Stimulated activated memory B cell treated with anti-CD40 and anti-IgM and Interleukin-4, amounts not matched to agents 10 μg/mL and 1 μg/mL and 100 μg/mL, for 72 hours (primary cell): Measurements from ENCODE around the gene GABBR1.
A peak's percentile ranks its signal among the peaks of the same experiment; 100 is the strongest.

Source experiments
- ATAC-seq: fragments of 150-1000 bp; cut with Tn5 transposase; 2 replicates; pipeline ENCODE4 v1.10.0; 2021
- H3K27ac Mint-ChIP-seq: one replicate; pipeline ENCODE4 v1.8.0; 2022; ENCODE audit warnings: mild to moderate bottlenecking, mixed read lengths
- H3K27me3 Mint-ChIP-seq: one replicate; pipeline ENCODE4 v1.8.0; 2022; ENCODE audit warnings: mixed read lengths
- H3K36me3 Mint-ChIP-seq: one replicate; pipeline ENCODE4 v1.8.0; 2022; ENCODE audit warnings: mixed read lengths
- H3K4me1 Mint-ChIP-seq: one replicate; pipeline ENCODE4 v1.8.0; 2022; ENCODE audit warnings: mixed read lengths
- H3K4me3 Mint-ChIP-seq: one replicate; pipeline ENCODE4 v1.8.0; 2022; ENCODE audit warnings: mild to moderate bottlenecking, moderate library complexity, mixed read lengths
- H3K9me3 Mint-ChIP-seq: one replicate; pipeline ENCODE4 v1.8.0; 2022; ENCODE audit warnings: mixed read lengths

The GABBR1 gene

DNA sequence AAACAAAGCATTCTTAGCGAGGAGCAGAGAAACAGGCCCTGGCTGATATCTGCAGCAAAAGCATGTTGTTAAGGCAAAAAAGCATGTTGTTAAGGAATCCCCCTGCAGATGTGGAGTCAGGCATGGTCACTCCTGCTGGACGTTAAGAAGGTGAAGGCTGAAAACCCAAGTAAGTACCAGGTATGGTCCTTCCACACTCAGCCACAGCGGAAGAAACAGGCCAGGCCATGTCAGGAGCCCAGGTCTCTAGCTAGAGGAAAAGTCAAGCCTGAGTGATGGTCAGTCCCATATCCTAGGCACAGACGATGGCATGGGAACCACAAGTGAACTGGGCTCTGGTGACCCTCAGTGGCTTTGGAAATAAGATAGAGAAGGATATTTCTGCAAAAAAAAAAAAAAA is 112.8 kb downstream of the GABBR1 start:
- Mint-ChIP-seq H3K4me3 (no peak overlapping the region), H3K27ac (no peak overlapping the region), H3K9me3 (peaks cover 3% of the 10 kb centered on the region), H3K4me1 (no peaks in the 10 kb centered on the region), H3K36me3 (no peaks in the 10 kb centered on the region), H3K27me3 (peaks cover 66% of the 10 kb centered on the region)
- ATAC-seq = no peak

DNA sequence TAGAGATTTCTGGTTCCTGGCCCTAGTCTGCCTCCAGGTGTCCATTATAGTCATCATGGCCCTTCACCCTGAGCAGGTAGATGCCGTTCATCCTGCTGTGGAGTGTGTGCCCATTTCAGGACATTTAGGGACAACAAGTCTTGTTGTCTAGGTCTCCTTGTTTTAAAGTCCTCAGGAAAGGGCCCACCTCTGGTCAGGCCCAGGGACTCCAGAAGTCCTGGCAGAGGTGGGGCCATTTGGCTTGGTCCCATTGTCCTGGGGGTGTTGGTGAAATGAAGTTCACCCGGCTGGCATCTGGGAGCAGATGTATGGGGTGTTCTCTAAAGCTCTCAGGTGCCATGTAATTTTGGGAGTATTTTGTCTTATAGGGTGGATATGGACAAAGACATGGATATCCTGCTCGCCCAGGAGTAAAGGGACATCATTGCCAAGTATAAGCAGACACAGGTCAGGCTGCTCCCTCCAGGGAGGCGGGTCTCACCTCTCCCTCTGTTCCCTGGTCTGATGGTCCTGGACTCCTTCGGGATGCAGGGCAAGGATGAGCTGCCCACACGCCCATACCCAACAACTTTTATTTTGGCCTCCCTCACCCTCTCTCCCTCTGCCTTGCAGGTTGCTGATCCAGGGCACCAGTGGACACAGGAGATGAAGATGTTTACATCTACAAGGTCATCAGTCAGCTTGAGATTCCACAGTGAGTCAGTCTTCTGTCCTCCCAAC is 113.5 kb downstream of the GABBR1 start:
- H3K36me3 Mint-ChIP-seq = no peaks in the 10 kb centered on the region
- peaks cover 66% of the 10 kb centered on the region for H3K27me3 Mint-ChIP-seq
- no peaks in the 10 kb centered on the region for H3K4me1 Mint-ChIP-seq
- ATAC-seq = no peak
- no peak overlapping the region for H3K27ac Mint-ChIP-seq
- H3K9me3 Mint-ChIP-seq = peaks cover 3% of the 10 kb centered on the region
- H3K4me3 Mint-ChIP-seq = no peak overlapping the region

DNA sequence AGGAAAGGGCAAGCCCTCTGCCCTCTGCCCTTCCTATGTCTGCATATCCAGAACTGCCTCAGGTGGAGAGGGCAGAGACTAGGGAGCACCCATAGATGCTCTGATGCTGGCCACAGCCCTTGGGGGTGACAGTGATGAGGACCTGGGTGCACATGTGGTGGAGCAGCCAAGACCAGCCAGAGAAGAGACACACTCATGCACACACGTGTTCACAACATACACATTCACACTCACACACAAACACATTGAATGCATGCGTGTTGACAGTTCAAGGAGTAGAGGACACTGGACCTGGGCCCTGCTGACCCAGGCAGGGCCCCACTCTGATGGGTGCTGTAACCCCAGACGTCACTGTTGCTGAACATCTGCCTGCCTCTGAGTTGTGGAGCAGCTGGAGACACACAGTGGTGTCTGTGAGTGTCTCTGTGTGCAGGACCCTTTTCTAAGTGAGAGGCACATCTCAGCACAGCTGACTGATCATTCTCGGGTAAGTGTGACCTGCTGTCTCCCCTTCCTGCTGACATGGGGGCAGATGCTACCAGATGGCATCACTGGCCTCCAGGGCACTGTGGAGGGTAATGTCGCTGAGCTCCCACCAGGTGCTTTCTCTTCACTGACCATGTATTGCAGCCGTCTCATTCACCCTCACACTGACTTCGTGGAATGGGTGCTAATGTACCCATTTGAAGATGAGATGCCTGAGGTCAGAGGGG is 115.1 kb downstream of the GABBR1 start:
- Mint-ChIP-seq H3K4me1 (no peaks in the 10 kb centered on the region), H3K27ac (no peak overlapping the region), H3K4me3 (no peak overlapping the region), H3K27me3 (peaks cover 59% of the 10 kb centered on the region), H3K9me3 (peaks cover 5% of the 10 kb centered on the region), H3K36me3 (no peaks in the 10 kb centered on the region)
- ATAC-seq = peak; percentile 32

DNA sequence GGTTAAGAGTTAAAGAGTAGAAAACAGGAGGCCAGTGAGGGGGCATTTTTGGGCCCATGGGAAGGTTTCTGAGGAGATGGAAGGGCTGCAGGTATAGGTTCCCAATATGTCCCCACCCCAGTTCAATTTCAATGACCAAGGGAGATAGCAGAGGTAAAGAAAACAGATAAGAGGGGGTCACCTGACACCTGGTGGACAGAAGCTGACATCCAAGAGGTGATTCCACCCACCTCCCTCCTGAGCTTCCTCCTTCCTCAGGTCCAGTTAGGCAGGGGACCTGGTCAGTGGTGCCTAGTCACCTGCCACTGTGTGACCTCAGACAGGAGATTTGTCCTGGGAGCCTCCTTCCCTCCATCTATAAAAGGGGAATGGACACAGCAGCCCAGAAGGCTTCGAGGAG is 115.7 kb downstream of the GABBR1 start:
- peaks cover 54% of the 10 kb centered on the region for H3K27me3 Mint-ChIP-seq
- H3K9me3 Mint-ChIP-seq = peaks cover 3% of the 10 kb centered on the region
- no peaks in the 10 kb centered on the region for H3K36me3 Mint-ChIP-seq
- no peak overlapping the region for H3K4me3 Mint-ChIP-seq
- no peak overlapping the region for H3K27ac Mint-ChIP-seq
- no peaks in the 10 kb centered on the region for H3K4me1 Mint-ChIP-seq
- ATAC-seq = no peak

DNA sequence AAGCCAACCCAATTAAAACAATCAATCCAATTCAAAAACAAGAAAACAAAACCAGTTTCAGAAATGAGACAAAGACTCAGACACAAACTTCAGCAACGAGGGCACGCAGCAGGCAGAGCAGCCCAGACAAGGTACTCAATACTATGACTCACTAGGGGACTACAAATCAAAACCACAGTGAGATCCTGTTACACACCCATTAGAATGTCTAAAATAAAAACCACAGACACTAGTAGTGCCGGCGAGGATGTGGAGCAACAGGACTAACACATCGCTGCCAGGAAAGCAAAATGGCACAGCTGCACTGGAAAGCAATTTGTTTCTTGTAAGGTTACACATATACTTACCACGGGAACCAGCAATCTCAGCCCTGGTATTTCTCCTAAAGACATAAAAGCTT is 116.9 kb downstream of the GABBR1 start:
- H3K36me3 Mint-ChIP-seq = no peaks in the 10 kb centered on the region
- H3K27ac Mint-ChIP-seq = no peak overlapping the region
- peaks cover 3% of the 10 kb centered on the region for H3K9me3 Mint-ChIP-seq
- peaks cover 53% of the 10 kb centered on the region for H3K27me3 Mint-ChIP-seq
- H3K4me3 Mint-ChIP-seq = no peak overlapping the region
- no peak for ATAC-seq
- no peaks in the 10 kb centered on the region for H3K4me1 Mint-ChIP-seq

DNA sequence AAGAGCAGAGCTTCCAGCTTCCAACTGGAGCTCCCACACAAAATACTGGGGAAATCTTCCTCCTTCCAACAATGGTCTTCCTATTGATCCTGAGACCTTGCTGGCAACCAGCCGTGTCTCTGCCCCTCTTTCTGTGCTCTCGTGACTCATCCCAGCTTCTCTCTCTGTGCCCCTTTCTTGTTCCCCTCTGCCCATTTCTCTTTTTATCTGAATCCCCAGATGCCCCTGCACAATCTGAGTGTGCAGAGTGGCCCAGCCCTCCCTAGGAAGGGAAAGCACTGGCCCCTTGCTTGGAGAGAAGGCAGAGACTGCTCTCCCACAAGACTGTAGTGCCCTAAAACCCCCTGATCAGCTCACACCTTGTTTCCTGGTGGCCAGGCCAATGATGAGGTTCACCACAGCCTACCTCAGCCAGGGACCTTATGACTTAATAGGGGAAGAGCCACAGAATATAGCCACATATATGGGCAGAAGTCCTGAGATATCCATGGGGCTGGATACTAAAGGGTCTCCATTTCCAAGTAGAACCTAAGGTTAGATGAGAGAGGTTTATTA is 122.2 kb downstream of the GABBR1 start:
- Mint-ChIP-seq H3K27ac (no peak overlapping the region), H3K9me3 (peaks cover 3% of the 10 kb centered on the region), H3K27me3 (peaks cover 9% of the 10 kb centered on the region), H3K4me1 (peaks cover 5% of the 10 kb centered on the region), H3K36me3 (no peaks in the 10 kb centered on the region), H3K4me3 (no peak overlapping the region)
- no peak for ATAC-seq

DNA sequence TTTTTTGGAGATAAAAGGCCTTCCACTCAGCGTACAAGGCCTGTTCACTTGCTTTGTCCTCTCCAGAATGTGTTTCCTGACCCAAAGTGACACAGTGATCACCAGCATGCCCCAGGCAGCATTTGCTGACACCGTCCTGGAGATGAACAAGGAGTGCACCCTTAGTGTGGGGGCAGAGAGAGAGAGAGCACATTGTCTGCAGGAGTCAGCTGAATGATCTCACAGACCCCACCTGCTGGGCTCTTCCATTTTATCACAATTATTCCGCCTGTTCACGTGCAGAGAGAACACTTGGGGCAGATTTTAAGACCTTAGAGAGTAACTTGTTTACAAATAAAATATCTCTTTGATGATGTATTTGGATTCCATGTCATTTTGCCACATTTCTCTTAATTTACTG is 122.8 kb downstream of the GABBR1 start:
- Mint-ChIP-seq H3K4me1 (peaks cover 5% of the 10 kb centered on the region), H3K4me3 (no peak overlapping the region), H3K36me3 (no peaks in the 10 kb centered on the region), H3K27ac (no peak overlapping the region), H3K27me3 (peaks cover 14% of the 10 kb centered on the region), H3K9me3 (peaks cover 3% of the 10 kb centered on the region)
- ATAC-seq = peak; percentile 29
